Mammary epithelial cell (primary cell): ENCODE measurements around the gene ABITRAM.

Experiments used
- CTCF ChIP-seq, 2 donors: IDR thresholded peaks in 1 of 2; conservative IDR thresholded peaks in 1 of 2; 2 replicates each; pipeline ENCODE4 v1.5.1; 2011 to 2012; ENCODE audit warnings: inconsistent platforms in 2 of 2, low read length in 2 of 2, mild to moderate bottlenecking in 2 of 2, control low read depth in 1 of 2, low read depth in 1 of 2; ENCODE audit not compliant: insufficient read depth in 1 of 2; ENCODE audit errors: extremely low read depth in 1 of 2
- EZH2 ChIP-seq: IDR thresholded peaks from 2 replicates; pipeline ENCODE4 v1.6.1; 2012; ENCODE audit warnings: low read length, inconsistent platforms, borderline replicate concordance

DNA sequence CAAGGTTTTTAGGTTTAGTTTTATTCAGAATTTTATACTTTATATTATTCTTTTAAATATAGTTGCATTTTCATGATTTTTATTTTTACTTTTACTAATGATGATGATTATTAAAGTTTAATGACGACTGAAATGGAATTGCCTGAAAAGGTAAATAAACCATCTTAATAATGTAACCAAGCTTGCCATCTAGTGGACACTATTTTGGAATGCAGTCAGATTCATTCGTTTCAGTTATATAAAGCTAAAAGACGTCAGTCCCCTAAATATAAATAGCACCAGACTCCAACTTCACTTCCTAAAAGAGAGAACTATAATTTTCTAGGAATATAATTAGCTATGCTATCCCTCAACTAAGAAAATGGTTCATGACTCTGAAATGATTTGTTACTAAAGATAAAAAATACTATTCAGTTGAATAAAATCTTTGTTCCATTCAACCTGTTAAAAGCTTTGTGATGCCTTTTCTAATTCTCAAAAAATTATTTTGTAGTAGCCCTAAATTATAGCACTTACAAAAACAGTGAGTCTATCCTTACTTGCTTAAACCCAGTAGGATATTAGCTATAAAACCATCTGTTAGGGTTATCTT is 19.9 kb downstream of the ABITRAM start:
- TF ChIP-seq EZH2 (no peak), CTCF (conservative IDR thresholded peaks at IDR 0.05 in 1 of 2, IDR thresholded peaks at IDR 0.05 in 1 of 2; ENCODE audit: extremely low read depth in 1 of 2, insufficient read depth in 1 of 2, low read depth in 1 of 2, low read length in 2 of 2) (peak; percentile 66 to 67)
